ENCODE measurements around the gene FAM162A. TPM values are rescaled to one million over a fixed set of nuclear protein-coding genes. Genes with fewer than 3 reads are reported as not detected.
"Not testable (repeated sequence)": the region's sequence is repeated elsewhere in the genome, so short reads cannot be mapped to it uniquely, and the experiment has no call there.

FAM162A gene
- total and polyA plus RNA-seq, 2 donors (not counting 3 experiments of a cell fraction or from before 2014, with no cell fraction given) = 12.6 to 23.4 TPM

DNA sequence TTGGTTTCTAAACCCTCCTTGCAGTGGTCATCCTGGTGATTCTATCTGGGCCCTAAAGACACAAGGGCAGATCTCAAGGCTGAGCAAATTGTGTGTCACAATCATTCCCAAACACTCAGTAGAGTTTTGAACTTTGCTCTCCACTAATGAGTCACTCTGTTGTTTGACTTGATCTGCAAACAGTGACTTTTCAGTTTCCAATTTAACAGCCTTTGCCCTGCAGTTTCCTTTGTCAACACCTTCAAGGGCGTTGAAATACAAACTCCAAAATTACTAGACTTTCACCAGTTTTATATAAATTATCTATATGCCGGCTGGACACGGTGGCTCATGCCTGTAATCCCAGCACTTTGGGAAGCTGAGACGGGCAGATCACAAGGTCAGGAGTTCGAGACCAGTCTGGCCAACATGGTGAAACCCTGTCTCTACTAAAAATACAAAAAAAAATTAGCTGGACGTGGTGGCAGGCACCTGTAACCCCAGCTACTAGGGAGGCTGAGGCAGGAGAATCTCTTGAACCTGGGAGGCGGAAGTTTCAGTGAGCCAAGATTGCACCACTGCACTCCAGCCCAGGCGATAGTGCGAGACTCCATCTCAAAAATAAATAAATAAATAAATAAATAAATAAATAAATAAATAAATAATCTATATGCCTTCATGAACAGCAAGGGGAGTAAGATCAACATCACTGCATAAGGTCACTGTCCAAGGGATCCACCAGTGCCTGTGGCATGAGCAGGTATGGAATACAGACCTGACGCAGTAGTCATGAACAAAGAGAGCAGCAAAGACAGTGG is 18.2 kb upstream of the FAM162A start:
- H3K4me3 ChIP-seq (replicated peaks in 1 of 3; ENCODE audit: insufficient read depth in 1 of 3, low read depth in 1 of 3, low read length in 3 of 3); BruUV-seq (replicated peaks); CTCF ChIA-PET; H3K79me2 ChIP-seq (ENCODE audit: control insufficient read depth, insufficient read depth, low read length); H3K27ac ChIP-seq (ENCODE audit: insufficient read depth, low read depth, low read length); H3K36me3 ChIP-seq (ENCODE audit: control insufficient read depth in 2 of 2, extremely low read depth in 1 of 2, insufficient read depth in 2 of 2, low read length in 2 of 2); H3K9me1 ChIP-seq (replicated peaks; ENCODE audit: control insufficient read depth, extremely low read depth, insufficient read depth, low read length); H4K20me1 ChIP-seq (replicated peaks; ENCODE audit: control insufficient read depth, extremely low read depth, insufficient read depth, low read length); H3K9me3 ChIP-seq (replicated peaks; ENCODE audit: control insufficient read depth, insufficient read depth, low read length); POLR2A ChIA-PET; H3K27me3 ChIP-seq (ENCODE audit: control insufficient read depth in 2 of 2, insufficient read depth in 2 of 2, low read length in 2 of 2); dilution Hi-C loops (cut with MboI; ENCODE audit: extremely low pct_ligation_motif_present, low sequenced_read_pairs); H3K4me2 ChIP-seq (ENCODE audit: insufficient read depth, low read length); H3K4me1 ChIP-seq (ENCODE audit: control insufficient read depth, extremely low read depth, insufficient read depth, low read length); H3K9ac ChIP-seq (replicated peaks; ENCODE audit: extremely low read depth, insufficient read depth, low read length); H2AFZ ChIP-seq (ENCODE audit: low read depth, low read length); FAIRE-seq; intact Hi-C loops (cut with micrococcal nuclease): not testable (repeated sequence)
- DNase-seq (ENCODE audit: low read depth, low spot score) = peak; percentile 32
- TF ChIP-seq FOS (IDR thresholded peaks at IDR 0.05; ENCODE audit: borderline replicate concordance, insufficient read depth, low read length) = peak; percentile 37

- dilution Hi-C loops (cut with MboI; ENCODE audit: extremely low pct_ligation_motif_present, low sequenced_read_pairs) (no loop called here), intact Hi-C loops (cut with micrococcal nuclease) (no loop called here)
- H3K27me3 ChIP-seq (ENCODE audit: control insufficient read depth in 2 of 2, insufficient read depth in 2 of 2, low read length in 2 of 2) = no peaks in the 10 kb centered on the region
- ChIA-PET POLR2A (no interaction called here), CTCF (no interaction called here)
- no peak overlapping the region for H3K9ac ChIP-seq (replicated peaks; ENCODE audit: extremely low read depth, insufficient read depth, low read length)
- no peaks in the 10 kb centered on the region for H4K20me1 ChIP-seq (replicated peaks; ENCODE audit: control insufficient read depth, extremely low read depth, insufficient read depth, low read length)
- H3K4me1 ChIP-seq (ENCODE audit: control insufficient read depth, extremely low read depth, insufficient read depth, low read length) = no peaks in the 10 kb centered on the region
- no peak overlapping the region for H3K4me2 ChIP-seq (ENCODE audit: insufficient read depth, low read length)
- H3K79me2 ChIP-seq (ENCODE audit: control insufficient read depth, insufficient read depth, low read length) = no peaks in the 10 kb centered on the region
- no peaks in the 10 kb centered on the region for H3K9me3 ChIP-seq (replicated peaks; ENCODE audit: control insufficient read depth, insufficient read depth, low read length)
- no peak overlapping the region for H3K4me3 ChIP-seq (replicated peaks in 1 of 3; ENCODE audit: insufficient read depth in 1 of 3, low read depth in 1 of 3, low read length in 3 of 3)
- H2AFZ ChIP-seq (ENCODE audit: low read depth, low read length) = no peak overlapping the region
- no TSS peak for BruUV-seq (replicated peaks)
- no peak overlapping the region for H3K27ac ChIP-seq (ENCODE audit: insufficient read depth, low read depth, low read length)
- peaks cover 0 to 7% of the 10 kb centered on the region in 2 experiments for H3K36me3 ChIP-seq (ENCODE audit: control insufficient read depth in 2 of 2, extremely low read depth in 1 of 2, insufficient read depth in 2 of 2, low read length in 2 of 2)
- TF ChIP-seq POLR2AphosphoS5 (IDR thresholded peaks at IDR 0.05; ENCODE audit: insufficient read depth, low read depth, low read length) = no peak
- TF ChIP-seq EZH2 (IDR thresholded peaks at IDR 0.05; ENCODE audit: borderline replicate concordance, low read depth, low read length, severe bottlenecking) = no peak
- TF ChIP-seq GATA2 (IDR thresholded peaks at IDR 0.05; ENCODE audit: insufficient read depth, insufficient read length, low read depth, low read length) = no peak
- TF ChIP-seq CTCF (IDR thresholded peaks at IDR 0.05; ENCODE audit: extremely low read depth in 1 of 2, insufficient read depth in 1 of 2, low read depth in 1 of 2, low read length in 2 of 2) = no peak
- TF ChIP-seq FOS (IDR thresholded peaks at IDR 0.05; ENCODE audit: borderline replicate concordance, insufficient read depth, low read length) = no peak
- TF ChIP-seq JUN (IDR thresholded peaks at IDR 0.05; ENCODE audit: borderline replicate concordance, insufficient read depth, insufficient read length, low read depth) = no peak
- no peak for TF ChIP-seq MAX (IDR thresholded peaks at IDR 0.05; ENCODE audit: insufficient read depth, insufficient read length)
- no peak for TF ChIP-seq MYC (IDR thresholded peaks at IDR 0.05; ENCODE audit: low read depth, low read length)
- no peak for TF ChIP-seq POLR2A (IDR thresholded peaks at IDR 0.05; ENCODE audit: low read depth, low read length)
- FAIRE-seq = no peak
- no peaks in the 10 kb centered on the region for H3K9me1 ChIP-seq (replicated peaks; ENCODE audit: control insufficient read depth, extremely low read depth, insufficient read depth, low read length)
- DNase-seq (ENCODE audit: low read depth, low spot score) = no peak
These were observed 17.6 kb upstream of the FAM162A start for GRCh38 chr3:122366379-122366749.

Measured in endothelial cell of umbilical vein (primary cell).